Stimulated activated CD4-positive, alpha-beta T cell treated with anti-CD3 and anti-CD28 coated beads, Interleukin-12 subunit alpha, Interleukin-12 subunit beta, amount 100 ng/mL, for 24 hours (primary cell): ENCODE measurements around the gene PTPRN2.

Experiments used
- DNase-seq, 2 experiments: peaks; one replicate each; pipeline ENCODE4 v3.0.0-alpha.2; 2020; ENCODE audit warnings: low read depth in 2 of 2

Gene PTPRN2

DNA sequence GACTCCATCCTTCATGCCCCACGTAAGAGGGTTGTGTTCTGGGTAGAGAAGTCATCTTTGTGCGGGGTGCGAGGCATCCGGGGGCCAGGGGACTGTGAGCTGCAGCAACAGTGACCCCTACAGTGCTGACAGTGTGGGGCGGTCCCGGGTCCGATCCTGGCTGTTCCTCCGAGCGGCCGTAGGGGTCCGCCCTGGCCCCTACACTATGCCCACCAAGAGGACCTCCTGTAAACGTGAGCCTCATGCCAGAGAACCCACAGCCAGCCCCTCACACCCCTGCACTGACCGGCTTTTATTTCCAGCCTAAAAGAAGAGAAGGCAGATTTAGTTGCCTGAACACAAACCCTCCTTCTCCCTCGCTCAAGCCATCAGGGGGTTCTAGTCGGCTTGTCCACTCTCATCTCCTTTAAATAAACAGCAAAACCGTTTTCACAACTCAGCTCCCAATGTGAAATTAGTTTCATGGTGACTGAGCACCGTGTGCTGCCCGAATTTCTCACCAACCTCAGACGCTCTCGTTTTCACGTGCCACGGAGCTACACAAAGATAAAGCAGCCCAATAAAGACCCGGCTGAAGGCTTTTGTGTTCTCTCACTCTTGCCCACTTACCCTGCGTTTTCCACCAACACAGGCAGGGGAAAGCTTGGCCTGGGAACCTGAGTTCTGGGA is 588.6 kb downstream of the PTPRN2 start:
- DNase-seq, result no peak

DNA sequence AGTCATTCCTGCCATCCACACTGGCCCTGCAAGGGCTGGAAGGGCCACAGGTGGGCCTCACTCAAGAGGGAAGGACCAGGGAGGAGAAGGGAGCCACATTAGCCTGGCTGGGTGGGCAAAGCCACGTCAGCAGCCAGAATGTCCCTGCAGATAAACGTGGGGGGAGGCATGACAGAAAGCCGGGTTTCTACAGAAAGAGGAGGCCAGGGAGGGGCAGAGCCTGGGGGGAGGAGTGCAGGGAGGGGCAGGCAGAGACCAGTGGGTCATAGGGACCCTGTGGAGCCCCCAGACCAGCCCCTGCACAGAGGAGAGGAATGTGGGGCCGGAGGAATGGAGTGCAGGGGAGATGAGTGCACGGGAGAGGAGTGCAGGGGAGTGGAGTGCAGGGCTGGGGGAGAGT is 590.2 kb downstream of the PTPRN2 start:
- no peak for DNase-seq

DNA sequence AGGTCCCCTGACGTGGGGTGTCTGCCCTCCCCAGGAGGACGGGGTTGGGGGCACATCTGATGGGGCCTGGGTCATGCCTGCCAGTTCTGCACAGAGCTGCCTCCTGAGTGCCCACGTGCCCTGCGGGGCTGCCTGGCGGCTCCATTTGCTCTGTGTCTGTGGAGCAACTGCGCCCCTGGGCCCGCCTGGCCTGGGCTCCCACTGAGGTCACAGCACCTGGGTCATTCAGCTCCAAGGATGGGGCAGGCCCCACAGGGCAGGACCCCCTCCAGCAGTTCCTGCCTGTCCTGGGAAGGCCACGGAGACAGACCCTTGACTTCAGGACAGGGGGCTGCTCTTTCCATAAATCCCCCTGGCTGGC is 590.6 kb downstream of the PTPRN2 start:
- DNase-seq, result no peak

DNA sequence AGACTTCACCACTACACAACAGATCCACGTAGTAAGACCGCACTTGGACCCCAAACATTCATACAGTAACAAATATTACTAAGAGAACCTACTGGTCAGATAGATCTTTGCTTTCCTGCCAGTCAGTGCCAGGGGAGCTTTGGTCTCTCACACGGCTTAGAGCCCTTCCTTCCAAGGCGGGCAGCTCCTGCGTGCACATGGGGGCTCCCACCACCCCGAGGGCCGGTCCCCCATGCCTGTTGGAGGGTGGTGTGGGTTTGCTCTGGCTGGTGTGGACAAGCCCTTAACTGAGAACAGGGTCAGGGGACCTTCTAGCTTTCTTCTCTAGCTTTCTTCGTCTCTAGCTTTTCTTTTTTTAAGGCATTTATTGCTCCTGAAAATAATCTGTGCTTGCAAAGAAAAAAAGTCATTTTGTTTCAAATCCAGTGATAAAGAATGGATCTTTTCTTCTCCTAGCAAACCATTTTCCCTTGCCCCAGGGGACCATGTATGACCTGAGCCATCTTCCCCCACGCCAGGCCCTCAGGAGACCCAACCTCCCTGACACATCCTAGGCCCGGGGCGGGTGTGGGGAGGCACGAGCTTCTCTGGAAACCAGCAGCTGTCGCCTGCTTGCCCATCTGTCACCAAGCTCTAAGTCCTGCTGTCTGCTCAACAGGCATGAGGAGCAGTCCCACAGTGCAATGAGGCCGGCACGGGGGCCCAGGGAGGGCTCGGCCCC is 591.1 kb downstream of the PTPRN2 start:
- no peak for DNase-seq

DNA sequence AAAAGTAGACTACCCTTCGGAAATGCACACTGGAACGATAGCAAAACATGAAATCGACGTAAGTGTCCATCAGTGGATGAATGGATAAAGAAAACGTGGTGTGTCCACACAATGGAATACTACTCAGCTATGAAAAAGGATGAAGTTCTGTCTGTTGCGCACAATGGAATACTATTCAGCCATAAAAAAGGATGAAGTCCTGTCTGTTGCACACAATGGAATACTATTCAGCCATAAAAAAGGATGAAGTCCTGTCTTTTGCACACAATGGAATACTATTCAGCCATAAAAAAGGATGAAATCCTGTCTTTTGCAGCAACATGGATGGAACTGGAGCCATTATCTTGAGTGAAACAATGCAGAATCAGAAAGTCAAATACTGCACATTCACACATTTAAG is 591.8 kb downstream of the PTPRN2 start:
- DNase-seq, result no peak

DNA sequence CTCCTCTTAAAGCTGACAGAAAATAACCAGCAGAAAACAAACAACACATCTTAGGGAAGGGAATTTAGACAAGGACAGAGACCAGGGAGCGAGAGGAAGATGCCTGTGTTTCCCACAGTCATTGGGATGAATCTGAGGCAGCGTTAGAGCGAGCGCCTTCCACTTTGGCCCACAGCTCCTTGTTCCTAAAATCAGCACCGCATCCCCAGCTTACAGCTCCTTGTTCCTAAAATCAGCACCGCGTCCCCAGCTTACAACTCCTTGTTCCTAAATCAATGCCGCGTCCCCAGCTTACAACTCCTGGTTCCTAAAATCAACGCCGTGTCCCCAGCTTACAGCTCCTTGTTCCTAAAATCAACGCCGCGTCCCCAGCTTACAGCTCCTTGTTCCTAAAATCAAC is 593.3 kb downstream of the PTPRN2 start:
- no peak for DNase-seq

DNA sequence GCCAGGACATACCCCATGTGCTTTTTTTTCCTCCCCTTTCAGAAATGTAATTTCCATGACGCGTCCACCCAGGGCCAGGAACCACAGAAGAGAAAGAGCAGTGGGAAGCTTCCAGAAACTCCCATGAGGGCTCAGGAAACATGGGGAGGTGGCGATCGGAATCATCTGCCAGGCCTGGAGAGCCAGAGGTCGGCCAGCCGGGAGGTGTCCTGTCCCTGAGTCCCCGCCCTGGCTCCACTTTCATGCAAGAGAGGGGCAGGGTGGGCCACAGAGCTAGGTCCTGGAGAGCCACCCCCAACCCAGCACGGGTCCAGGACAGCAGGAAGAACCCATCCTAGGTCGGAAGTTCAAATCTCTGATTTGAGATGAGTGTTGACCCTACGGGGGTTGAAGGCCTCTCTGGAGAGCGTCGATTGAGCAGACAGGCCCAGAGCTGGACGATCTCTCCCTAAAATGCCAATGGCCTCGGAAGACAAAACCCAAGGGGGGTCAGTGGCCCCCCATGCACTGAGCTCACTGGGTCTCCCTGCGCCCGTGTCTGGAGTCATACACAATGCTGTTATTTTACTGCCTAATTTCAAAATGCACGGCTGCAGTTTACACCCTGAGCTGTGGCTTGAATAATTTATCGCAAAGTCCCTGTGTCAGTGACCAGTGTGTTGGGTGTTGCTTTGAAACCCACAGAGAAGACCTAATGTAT is 594.1 kb downstream of the PTPRN2 start:
- no peak for DNase-seq

DNA sequence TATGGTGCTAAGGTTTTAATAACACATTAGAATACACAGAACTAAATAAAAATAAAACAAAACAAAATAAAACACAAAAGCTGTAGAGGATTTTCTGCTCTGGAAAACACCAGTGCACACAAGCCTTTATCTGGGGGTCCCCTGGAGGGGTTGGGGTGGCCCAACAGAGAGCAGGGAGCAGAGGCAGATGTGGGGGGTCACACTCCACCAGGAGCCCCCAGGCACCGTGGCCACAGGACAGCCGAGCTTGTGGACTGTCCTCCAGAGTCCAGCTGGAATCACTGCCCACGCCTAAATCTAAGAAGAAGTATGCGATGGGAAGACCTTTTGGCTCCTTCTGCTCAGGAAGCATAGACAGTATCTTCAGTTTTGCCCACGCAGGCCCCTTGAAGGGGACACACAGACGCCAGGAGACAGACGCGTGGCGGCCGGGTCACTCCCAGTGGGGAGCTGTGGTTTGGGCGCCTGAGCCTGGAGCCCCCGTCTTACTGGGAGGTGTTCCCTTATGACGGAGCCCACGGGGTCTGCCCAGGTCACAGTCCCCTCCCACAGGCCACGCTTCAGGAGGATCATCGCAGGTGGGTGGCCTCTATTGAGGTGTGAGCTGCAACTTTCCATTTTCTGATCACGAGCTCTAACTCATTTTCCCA is 595.0 kb downstream of the PTPRN2 start:
- no peak for DNase-seq

DNA sequence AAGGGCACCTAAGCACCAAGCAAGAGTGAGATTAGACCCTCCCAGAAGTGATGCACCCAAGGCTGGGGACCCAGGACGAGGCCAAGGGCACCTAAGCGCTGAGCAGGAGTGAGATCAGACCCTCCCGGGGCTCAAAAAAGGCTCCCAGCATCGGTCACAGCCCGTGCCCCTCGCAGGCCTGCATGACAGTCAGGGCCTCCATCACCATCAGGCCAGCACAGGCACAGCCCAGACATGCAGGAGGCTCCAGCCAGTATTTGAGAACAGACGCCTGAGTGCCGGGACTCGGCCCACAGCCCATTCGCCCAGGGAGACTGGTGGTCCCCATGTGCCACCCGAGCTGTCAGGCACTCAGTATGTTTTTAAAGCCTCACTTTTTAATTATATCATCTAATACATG is 595.9 kb downstream of the PTPRN2 start:
- DNase-seq, result no peak

DNA sequence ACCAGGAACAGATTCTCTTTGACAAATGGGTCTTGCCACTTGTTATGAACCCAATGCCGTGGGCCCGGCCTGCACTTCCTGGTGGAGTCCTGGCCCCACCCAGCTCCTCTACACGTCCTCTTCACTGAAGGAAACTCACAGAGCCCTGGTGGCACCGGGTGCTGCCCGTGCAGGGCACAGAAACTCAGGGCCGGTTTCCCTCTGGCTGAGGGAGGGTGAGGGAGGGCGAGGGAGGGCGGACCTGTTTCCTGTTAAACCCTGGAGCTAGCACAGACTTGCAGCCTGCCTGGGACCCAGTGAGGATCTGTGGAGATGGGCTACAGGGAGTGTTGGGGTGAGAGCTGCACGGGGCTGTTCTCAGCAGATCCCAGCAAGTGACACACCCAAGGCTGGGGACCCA is 596.3 kb downstream of the PTPRN2 start:
- no peak for DNase-seq

DNA sequence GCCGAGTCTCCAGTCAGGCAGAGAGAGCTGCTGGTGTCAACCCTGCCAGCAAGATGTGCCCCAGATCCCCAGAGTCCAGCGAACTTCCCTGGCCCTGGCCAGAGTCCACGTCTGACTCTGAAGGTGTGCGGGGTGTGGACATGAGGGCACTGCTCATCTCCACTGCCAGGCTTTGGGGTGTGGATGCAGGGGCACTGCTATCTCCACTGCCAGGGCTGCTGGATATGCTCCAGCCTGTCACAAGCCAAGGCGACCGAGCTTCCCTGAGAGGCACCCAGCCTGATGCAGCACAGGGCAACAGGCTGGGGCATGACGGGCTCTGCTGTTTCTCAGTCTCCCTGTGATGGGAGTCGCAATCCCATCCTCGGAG is 596.8 kb downstream of the PTPRN2 start:
- no peak for DNase-seq

DNA sequence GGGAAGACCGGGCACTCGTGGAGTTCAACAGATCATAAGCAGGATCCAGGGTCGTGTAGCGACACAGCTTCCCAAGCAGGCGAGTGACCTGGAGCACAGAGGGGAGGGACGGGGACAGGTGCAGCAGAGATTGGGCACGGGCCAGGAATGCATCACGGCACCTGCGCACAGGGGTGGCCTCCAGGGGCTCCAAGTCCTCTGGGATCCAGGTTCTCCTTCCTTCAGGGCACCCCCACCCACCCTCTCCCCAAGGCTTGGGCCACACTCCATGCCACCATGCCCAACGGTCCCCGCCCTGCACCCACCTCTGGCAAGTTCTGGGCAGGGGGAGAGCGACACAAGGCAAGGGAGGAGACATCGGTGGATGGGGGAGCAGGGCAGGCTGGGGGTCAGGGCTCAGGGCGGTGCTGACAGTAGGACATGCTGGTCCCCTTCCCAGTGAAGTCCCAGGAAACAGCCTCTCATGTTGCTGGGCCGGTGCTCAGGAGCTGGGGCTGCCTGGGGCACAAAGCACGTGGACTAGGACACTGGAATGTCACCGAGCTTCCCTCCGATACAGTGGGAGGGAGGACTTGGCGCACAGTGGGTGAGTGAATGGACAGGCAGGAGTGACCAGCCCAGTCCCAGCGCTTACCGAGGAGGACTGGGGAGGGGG is 597.3 kb downstream of the PTPRN2 start:
- DNase-seq, result no peak

DNA sequence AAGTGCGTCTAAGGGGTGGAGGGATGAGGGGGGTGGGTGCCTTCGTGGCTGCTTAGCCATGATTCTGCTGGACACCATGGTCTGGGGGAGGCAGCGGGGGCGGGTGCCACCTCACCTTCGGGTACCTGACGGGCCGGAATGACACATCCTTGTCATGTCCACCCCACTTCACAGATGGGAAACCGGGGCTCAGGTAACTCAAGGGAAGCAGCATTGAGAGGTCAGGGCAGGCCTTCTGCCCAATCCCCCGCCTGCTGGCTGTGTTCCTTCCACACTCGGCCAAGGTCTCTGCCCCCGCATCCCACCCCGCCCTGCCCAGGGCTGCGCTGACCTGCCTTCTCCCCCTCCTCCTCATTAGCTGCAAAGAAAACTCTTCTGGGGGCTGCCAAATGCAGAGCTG is 598.0 kb downstream of the PTPRN2 start:
- no peak for DNase-seq

DNA sequence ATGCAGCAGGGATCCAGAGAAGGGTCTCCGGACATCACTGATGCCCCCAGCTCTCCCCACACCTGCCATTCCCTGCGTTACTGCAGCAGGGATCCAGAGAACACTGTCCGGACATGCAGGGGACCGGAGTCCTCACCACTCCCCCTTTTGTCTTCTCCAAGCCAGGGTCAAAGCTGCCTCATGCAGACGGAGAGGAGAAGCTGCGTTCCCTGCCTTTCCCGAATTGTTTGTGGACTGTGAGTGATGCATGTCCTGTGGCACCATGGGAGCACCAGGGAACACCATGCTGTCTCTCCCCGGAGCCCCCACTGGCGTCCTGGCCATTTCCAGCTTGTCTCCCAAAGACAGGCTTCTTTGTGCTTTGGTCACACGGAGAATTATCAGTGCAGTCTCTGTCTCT is 599.7 kb downstream of the PTPRN2 start:
- no peak for DNase-seq

DNA sequence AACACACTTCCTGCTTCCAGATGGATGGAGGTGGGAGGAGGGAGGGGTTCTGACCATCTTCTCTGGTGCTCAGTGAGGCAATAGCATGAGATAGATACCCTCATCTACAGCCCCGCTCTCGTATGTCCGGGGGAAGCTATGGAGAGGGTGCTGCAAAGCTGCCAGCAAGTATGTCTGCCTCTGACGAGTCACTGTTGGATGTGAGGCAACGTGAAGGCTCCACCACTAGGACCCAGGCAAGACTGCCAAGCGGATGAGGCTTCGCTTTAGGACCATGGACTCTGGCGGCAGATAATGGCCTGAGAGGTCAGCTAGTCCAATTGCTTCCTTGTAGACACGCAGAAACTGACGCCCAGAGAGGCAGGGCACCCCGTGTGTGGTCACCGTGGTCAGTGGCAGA is 601.6 kb downstream of the PTPRN2 start:
- DNase-seq, result no peak

DNA sequence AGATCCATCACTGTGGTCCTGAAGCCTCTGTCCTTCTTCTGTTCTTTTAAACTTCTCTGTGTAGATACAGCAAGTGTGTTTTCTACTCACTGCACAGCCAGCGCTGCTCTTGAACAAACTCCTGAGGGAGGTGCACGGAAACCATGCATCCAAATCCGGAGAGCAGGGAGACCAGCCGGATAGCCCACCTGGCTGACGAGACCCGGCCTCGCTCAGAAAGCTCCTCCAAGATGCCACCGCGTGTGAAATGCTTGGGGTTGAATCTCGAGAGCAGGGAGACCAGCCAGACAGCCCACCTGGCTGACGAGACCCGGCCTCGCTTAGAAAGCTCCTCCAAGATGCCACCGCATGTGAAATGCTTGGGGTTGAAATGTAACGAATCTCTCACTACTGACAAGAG is 602.0 kb downstream of the PTPRN2 start:
- DNase-seq, result no peak

DNA sequence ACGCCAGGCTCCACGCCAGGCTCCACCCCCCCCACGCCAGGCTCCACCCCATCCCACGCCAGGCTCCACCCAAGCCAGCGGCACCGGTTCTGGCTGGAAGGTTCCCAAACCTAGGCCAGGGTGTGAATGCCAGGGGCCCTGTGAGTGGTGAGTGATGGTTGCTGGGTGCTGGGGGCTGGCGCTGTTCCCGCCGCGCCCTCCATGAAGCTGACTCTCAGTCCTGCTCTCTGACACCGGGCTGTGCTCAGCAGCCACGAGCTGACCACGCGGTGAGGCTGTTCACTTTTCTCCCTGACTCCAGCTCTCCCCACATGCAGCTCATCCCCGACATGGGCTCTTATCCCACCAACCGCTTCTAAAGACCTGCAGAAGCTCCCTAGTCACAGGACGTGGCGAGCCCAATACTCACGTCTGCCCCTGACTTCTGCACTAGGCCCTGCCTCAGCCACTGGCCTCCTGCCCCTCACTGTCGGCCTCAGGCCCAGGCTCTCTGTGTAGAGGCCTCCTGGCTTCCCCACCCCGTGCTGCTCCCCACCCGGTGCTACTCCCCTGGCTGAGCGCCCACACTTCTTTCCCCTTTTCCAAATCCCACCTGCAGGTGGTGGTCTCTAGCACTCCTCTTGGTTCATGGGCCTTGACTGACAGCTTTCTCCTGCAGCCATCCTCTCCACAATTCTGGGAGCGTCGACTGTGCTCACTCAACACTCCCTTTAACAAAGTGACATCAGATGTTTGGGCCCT is 603.0 kb downstream of the PTPRN2 start:
- DNase-seq, result no peak

DNA sequence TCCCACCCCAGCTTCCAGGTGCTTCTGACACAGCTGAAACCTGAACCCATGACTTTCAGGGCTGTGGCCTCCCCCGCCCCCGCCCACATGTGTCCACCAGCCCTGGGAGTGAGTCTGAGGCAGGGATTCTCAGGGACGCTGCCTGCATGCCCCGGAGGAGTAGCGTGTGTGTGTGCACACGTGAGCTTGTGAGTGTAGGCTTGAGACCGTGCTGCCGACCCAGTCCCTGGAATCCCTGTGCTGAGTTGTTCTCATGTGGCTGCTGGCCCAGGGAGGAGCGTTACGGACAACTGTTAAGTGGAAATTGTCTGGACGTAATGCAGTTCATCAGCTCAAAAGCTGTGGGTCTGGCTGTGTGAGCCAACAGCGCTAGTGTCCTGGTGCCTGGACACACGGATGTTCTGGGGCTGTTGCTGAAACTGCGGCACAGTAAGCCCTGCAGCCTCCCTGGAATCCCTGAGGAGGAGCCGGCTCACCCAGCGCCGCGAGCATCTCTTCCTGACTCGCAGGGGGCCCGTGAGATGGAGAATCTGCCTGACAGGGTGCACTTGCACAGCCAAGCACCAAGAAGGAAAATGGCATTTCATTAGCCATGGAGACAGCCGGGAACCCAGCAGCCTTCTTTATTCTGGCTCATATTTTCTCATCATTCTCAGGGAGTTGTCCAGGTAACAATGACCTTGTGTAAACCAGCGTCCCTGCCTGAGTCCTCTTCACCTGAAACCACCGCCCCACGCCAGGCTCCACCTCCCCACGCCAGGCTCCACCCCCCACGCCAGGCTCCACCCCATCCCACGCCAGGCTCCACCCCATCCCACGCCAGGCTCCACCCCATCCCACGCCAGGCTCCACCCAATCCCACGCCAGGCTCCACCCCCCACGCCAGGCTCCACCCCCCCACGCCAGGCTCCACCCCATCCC is 603.9 kb downstream of the PTPRN2 start:
- DNase-seq, result no peak

DNA sequence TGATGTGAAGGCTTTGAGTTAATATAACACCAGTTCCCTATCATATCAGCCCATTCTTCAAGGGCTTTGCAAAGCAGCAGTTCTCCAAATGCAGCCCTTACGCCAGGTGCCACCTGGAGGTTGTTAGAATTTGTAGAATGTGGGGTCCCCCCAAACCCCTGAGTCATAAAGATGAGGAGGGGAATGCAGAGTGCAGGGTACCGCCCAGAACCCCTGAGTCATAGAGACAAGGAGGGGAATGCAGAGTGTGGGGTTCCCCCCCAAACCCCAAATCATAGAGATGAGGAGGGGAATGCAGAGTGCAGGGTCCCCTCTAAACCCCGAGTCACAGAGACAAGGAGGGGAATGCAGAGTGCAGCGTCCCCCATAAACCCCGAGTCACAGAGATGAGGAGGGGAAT is 605.8 kb downstream of the PTPRN2 start:
- no peak for DNase-seq

DNA sequence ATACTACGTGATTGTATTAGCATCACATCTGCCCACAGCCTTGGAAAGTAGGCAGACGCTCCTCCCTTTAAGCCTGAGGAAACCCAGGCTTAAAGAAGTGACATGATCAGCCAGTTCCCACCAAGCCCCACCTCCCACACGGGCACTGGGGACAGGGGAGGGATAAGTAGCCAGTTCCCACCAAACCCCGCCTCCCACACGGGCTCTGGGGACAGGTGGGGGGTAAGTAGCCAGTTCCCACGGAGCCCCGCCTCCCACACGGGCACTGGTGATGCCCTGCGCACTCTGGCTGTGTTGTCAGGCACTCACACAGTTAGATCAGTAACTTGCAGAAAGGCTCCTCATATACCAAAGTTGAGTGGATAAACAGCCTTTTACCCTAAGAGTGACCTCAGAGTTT is 606.8 kb downstream of the PTPRN2 start:
- DNase-seq, result no peak
